Small intestine (tissue), 16 donors: Measurements from ENCODE around the gene PRSS2. TPM values are rescaled to one million over a fixed set of nuclear protein-coding genes. Genes with fewer than 3 reads are reported as not detected.
"Not testable (repeated sequence)": the region's sequence is repeated elsewhere in the genome, so short reads cannot be mapped to it uniquely, and the experiment has no call there.

Experiments
- DNase-seq, 2 donors: peaks; one replicate each; pipeline versions ENCODE4 v3.0.0 to v3.0.0-alpha.2; 2013
- FAIRE-seq: peaks from 2 replicates; lab custom pipeline; 2012; peaks lifted over from hg19 to GRCh38; lab: Jason Lieb, UNC
- H3K27ac ChIP-seq, 3 donors: one replicate each; pipeline ENCODE4 v1.5.1; 2013; ENCODE audit warnings: low read length in 2 of 3, mild to moderate bottlenecking in 2 of 3, control low read depth in 1 of 3, inconsistent platforms in 1 of 3, low read depth in 1 of 3, moderate library complexity in 1 of 3
- H3K27me3 ChIP-seq, 3 donors: one replicate each; pipeline ENCODE4 v1.6.1; 2013; ENCODE audit warnings: low read length in 3 of 3, inconsistent platforms in 1 of 3; ENCODE audit not compliant: control insufficient read depth in 3 of 3, insufficient read depth in 3 of 3
- H3K36me3 ChIP-seq, 3 donors: one replicate each; pipeline ENCODE4 v1.6.1; 2013; ENCODE audit warnings: low read length in 3 of 3, inconsistent platforms in 1 of 3, low read depth in 1 of 3, mild to moderate bottlenecking in 1 of 3, moderate library complexity in 1 of 3; ENCODE audit not compliant: control insufficient read depth in 3 of 3, insufficient read depth in 2 of 3
- H3K4me1 ChIP-seq, 3 donors: one replicate each; pipeline ENCODE4 v1.6.1; 2013; ENCODE audit warnings: low read length in 2 of 3, inconsistent platforms in 1 of 3, low read depth in 1 of 3, mild to moderate bottlenecking in 1 of 3, moderate library complexity in 1 of 3; ENCODE audit not compliant: control insufficient read depth in 3 of 3, insufficient read depth in 2 of 3
- H3K4me3 ChIP-seq, 3 donors: one replicate each; pipeline ENCODE4 v1.5.1; 2013; ENCODE audit warnings: low read length in 3 of 3, control low read depth in 1 of 3, inconsistent platforms in 1 of 3, low read depth in 1 of 3, mild to moderate bottlenecking in 1 of 3, moderate library complexity in 1 of 3
- H3K9me3 ChIP-seq, 2 donors: one replicate each; pipeline ENCODE4 v1.6.1; 2013; ENCODE audit warnings: low read depth in 1 of 2, low read length in 1 of 2; ENCODE audit not compliant: control insufficient read depth in 2 of 2, insufficient read depth in 1 of 2
- WGBS, 3 donors: extraction: QIAGEN DNeasy Blood & Tissue Kit; methylation state at CpG; one replicate each; pipeline ENCODE4 v1.1.7; 2013; 5-methylcytosine and 5-hydroxymethylcytosine counted together
- long read RNA-seq, 10 donors: transcript quantifications; one replicate each; lab custom pipeline, GENCODE V29; 2026
- polyA plus RNA-seq, 4 donors: library from polyadenylated mRNA; stranded (reverse) in 3 of 4; unstranded in 1 of 4; fragments of 200-250 nt in 3 of 4; fragments of 120-200 nt in 1 of 4; gene quantifications; one replicate each; pipeline versions ENCODE4 v1.2.1 to v1.2.3, GENCODE V29; 2013
- donor health status: healthy with polysubstance abuse.
- donor health status: control.
- donor health status: control.
- donor health status: Bipolar disorder and iron deficiency.
- donor health status: healthy.

Gene PRSS2
- 100 to 1,000 TPM in 2 of 4 donors, 10 to 100 TPM in 1, under 1 TPM in 1; 0.80 to 814 (median 123) TPM for polyA plus RNA-seq
- long read RNA-seq, donor 1, partial matches to known transcripts, result 0 of 3 reads
- long read RNA-seq, donor 1, other reads (novel, unspliced or antisense), result 0 of 3 reads
- long read RNA-seq, donor 2, transcript PRSS2-201 (5 exons, 795 nt), result major isoform, 19 of 27 reads
- long read RNA-seq, donor 2, partial matches to known transcripts, result 7 of 27 reads
- long read RNA-seq, donor 2, other reads (novel, unspliced or antisense), result 0 of 27 reads
- long read RNA-seq, donor 3, transcript PRSS2-201 (5 exons, 795 nt), result major isoform, 55 of 78 reads
- long read RNA-seq, donor 3, partial matches to known transcripts, result 22 of 78 reads
- long read RNA-seq, donor 3, other reads (novel, unspliced or antisense), result 0 of 78 reads
- long read RNA-seq, donor 4, result 0 reads
- long read RNA-seq, donor 5, result 0 reads
- long read RNA-seq, donor 6, transcript PRSS2-201 (5 exons, 795 nt), result major isoform, 38 of 65 reads
- long read RNA-seq, donor 6, partial matches to known transcripts, result 26 of 65 reads
- long read RNA-seq, donor 6, other reads (novel, unspliced or antisense), result 0 of 65 reads
- long read RNA-seq, donor 7, result 0 reads
- long read RNA-seq, donor 8, partial matches to known transcripts, result 0 of 1 reads
- long read RNA-seq, donor 8, other reads (novel, unspliced or antisense), result 0 of 1 reads
- long read RNA-seq, donor 9, transcript PRSS2-201 (5 exons, 795 nt), result major isoform, 6 of 6 reads
- long read RNA-seq, donor 9, partial matches to known transcripts, result 0 of 6 reads
- long read RNA-seq, donor 9, other reads (novel, unspliced or antisense), result 0 of 6 reads
- long read RNA-seq, donor 10, transcript PRSS2-201 (5 exons, 795 nt), result major isoform, 7 of 7 reads
- long read RNA-seq, donor 10, partial matches to known transcripts, result 0 of 7 reads
- long read RNA-seq, donor 10, other reads (novel, unspliced or antisense), result 0 of 7 reads

GRCh38 chr7:142770661-142771352 is at the start of gene PRSS2:
Gene PRSS2 (plus strand): TSS chr7:142770970. CDS start chr7:142770983, 13 bp downstream.
- Histone ChIP-seq H3K27me3 (peaks cover 0 to 17% (median 3%) of the 10 kb centered on the region in 3 donors), H3K4me1 (no peaks in the 10 kb centered on the region), H3K9me3 (no peaks in the 10 kb centered on the region), H3K27ac (no peak within 1 kb of the TSS), H3K4me3 (no peak within 1 kb of the TSS), H3K36me3 (no peaks in the 10 kb centered on the region)
- FAIRE-seq (no peak), DNase-seq (no peak)
- 63 to 78% (median 70%) methylated on average over 7 of the region's 7 CpGs for WGBS, 3 donors

- no peak for FAIRE-seq
- DNase-seq, result no peak
- WGBS, 3 donors, result 92 to 96% (median 93%) methylated on average over 10 of the region's 10 CpGs
- no peaks in the 10 kb centered on the region for H3K9me3 ChIP-seq
- no peak overlapping the region for H3K27ac ChIP-seq
- peaks cover 0 to 3% (median 0%) of the 10 kb centered on the region in 3 donors for H3K4me1 ChIP-seq
- no peak overlapping the region for H3K4me3 ChIP-seq
- H3K36me3 ChIP-seq, result no peaks in the 10 kb centered on the region
- H3K27me3 ChIP-seq, result peaks cover 0 to 2% (median 0%) of the 10 kb centered on the region in 3 donors
These were observed 49.8 kb upstream of the PRSS2 start for GRCh38 chr7:142720986-142721385.

- H3K4me3 ChIP-seq, result no peak overlapping the region
- WGBS, 3 donors, result 64 to 88% (median 82%) methylated on average over 15 of the region's 15 CpGs
- FAIRE-seq, result no peak
- H3K4me1 ChIP-seq, result peaks cover 0 to 6% (median 0%) of the 10 kb centered on the region in 3 donors
- no peak for DNase-seq
- no peaks in the 10 kb centered on the region for H3K9me3 ChIP-seq
- no peak overlapping the region for H3K27ac ChIP-seq
- peaks cover 0 to 2% (median 0%) of the 10 kb centered on the region in 3 donors for H3K27me3 ChIP-seq
- no peaks in the 10 kb centered on the region for H3K36me3 ChIP-seq
These were observed 48.4 kb upstream of the PRSS2 start for GRCh38 chr7:142722248-142722794.

GRCh38 chr7:142733271-142733670 is 37.5 kb upstream of the PRSS2 start:
- 86 to 90% (median 88%) methylated on average over 8 of the region's 8 CpGs for WGBS, 3 donors
- no peak overlapping the region for H3K27ac ChIP-seq
- H3K36me3 ChIP-seq, result no peaks in the 10 kb centered on the region
- FAIRE-seq, result no peak
- H3K4me3 ChIP-seq, result no peak overlapping the region
- DNase-seq, result no peak
- no peaks in the 10 kb centered on the region for H3K4me1 ChIP-seq
- no peaks in the 10 kb centered on the region for H3K27me3 ChIP-seq
- H3K9me3 ChIP-seq, result no peaks in the 10 kb centered on the region

DNA sequence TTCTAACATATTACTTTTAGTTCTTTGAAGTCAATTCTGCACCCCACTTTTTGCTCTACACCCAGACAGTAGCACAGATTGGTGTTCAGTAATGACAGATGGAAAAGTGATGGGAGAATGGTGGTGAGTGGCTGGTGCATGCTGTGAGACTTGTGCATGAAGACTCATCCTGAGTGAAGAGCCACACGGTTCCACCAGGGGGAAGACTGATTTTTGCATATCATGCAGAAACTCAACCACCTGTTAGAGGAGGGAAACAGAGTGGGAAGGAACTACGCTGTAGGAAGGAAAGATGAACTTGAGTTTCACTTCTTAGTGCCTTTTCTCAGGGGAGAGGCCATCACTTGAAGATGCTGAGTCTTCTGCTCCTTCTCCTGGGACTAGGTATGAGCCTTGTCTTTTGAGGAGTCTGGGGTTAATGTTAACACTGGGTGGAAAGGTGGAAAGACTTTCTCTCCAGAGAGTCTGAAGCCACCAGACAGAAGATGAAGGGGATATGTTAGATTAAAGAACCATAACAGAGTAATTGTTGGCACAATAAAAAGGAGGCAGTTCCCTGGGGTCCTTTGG is 30.8 kb upstream of the PRSS2 start:
- no peak for FAIRE-seq
- Histone ChIP-seq H3K27me3 (no peaks in the 10 kb centered on the region), H3K9me3 (no peaks in the 10 kb centered on the region), H3K4me1 (no peaks in the 10 kb centered on the region), H3K36me3 (no peaks in the 10 kb centered on the region), H3K27ac (no peak overlapping the region), H3K4me3 (no peak overlapping the region)
- no peak for DNase-seq
- WGBS, 3 donors, result 43 to 60% (median 55%) methylated on average over 2 of the region's 2 CpGs

DNA sequence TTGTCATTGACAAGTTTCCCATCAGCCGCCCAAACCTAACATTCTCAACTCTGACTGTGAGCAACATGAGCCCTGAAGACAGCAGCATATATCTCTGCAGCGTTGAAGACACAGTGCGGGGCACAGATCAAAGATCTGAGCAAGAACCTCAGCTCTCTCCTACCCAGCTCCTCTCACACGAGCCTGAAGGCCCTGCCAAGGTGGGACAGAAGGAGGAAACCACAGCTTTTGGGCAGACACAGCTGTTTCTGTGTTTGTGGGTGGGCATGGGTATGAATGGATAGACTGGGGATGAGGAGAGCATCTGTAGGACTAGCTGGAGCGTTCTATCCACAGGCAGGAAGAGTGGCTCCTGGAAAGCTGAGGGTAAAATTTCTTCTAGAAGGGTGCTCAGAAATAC is 30.0 kb upstream of the PRSS2 start:
- H3K27me3 ChIP-seq, result peaks cover 0 to under 1% (median 0%) of the 10 kb centered on the region in 3 donors
- no peak overlapping the region for H3K4me3 ChIP-seq
- H3K36me3 ChIP-seq, result no peaks in the 10 kb centered on the region
- no peak overlapping the region for H3K27ac ChIP-seq
- H3K4me1 ChIP-seq, result no peaks in the 10 kb centered on the region
- FAIRE-seq (no peak), DNase-seq (no peak)
- 77 to 88% (median 77%) methylated on average over 5 of the region's 5 CpGs for WGBS, 3 donors
- no peaks in the 10 kb centered on the region for H3K9me3 ChIP-seq

DNA sequence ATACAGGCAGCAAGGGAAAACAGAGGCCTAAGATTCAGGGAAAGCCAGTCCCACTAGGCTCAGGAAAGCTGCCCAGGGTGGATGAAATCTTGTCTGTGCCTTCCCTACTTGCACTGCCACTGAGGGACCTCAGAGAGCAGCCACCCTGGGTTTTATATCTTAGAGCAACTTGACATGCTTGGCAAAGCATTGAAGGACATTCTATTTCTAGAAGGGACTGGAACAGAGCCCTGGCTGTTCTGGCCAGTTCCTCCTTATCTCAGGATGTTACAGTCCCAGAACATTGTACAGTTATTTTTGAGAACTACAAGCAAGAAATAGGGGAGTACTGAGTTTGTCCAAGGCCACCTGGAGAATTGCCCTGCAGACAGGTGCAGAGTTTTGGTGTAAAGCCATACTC is 28.8 kb upstream of the PRSS2 start:
- not testable (repeated sequence) for H3K27ac ChIP-seq, H3K4me3 ChIP-seq

More for the DNA sequence above, 28.8 kb upstream of the PRSS2 start:
- H3K36me3 ChIP-seq, H3K9me3 ChIP-seq, H3K4me1 ChIP-seq, H3K27me3 ChIP-seq, FAIRE-seq, DNase-seq: not testable (repeated sequence)
